ENCODE measurements around the gene PHF12.

Gene PHF12

DNA sequence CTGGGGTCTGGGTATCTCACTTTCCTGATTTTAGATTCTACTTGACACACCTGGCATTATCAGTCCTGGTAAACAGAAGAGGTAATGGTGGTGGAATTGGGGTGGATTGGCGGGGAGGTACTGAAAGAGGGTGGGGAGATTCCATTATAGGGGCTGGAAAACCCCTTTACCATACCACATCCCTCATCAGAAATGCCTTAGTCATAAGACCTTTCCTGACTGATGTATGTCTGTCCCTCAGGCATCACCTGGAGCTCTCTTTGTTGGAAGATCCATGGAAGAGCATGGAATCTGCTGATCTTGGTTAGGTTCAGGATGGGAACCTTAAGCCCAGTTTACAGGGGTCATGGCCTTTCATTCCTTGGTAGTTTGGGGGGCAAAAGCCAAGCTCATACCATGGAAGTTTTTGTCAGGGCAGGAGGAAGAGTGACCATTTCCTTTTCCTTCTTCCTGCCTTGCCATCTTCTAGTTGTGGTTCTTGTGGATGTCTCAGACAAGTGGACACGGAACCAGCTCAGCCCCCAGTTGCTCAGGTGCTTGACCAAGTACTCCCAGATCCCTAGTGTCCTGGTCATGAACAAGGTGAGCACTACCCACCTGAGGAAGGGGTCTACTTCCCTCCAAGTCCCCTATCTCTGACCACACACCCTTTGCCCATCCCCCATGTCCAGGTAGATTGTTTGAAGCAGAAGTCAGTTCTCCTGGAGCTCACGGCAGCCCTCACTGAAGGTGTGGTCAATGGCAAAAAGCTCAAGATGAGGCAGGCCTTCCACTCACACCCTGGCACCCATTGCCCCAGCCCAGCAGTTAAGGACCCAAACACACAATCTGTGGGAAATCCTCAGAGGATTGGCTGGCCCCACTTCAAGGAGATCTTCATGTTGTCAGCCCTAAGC, 93.2 kb downstream of the PHF12 start:
- DNase-seq (ENCODE audit: low spot score): no peak

DNA sequence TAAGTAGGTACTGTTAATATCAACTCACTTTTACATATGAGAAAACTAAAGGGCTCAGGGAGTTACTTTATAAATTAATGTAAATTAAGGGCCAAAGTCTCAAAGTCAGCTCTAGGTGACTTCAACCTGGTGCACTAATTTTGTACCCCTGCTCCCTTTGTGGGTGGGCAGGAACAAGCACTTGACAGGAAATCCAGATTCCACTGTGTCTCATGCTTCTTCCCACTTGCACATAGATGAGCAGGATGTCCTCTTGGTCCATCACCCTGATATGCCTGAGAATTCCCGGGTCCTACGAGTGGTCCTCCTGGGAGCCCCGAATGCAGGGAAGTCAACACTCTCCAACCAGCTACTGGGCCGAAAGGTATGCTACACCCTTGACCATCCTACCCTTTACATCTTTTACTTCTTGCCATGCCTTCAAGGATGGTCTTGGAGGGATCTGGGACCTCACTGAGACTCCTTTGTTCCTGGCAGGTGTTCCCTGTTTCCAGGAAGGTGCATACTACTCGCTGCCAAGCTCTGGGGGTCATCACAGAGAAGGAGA, 95.2 kb downstream of the PHF12 start:
- DNase-seq (ENCODE audit: low spot score): no peak

DNA sequence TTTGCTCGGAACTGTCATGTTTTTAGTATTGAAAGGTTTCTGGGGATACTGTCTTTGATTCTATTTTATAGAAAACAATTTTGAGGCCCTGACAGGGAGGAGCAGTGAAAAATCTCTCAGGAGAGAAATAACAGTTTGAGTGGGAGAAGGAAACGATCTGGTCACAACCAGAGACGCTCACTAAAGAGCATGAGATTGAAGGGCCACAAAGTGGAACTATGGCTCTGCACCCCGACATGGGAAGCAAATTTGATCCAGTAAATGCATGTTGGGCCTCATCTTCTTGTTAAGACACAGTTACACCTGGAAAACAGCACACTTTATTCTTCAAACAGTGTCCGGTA, 96.0 kb downstream of the PHF12 start:
- no peak for DNase-seq (ENCODE audit: low spot score)

Data from pons (tissue), 1 donor.